HepG2 (cell line): ENCODE data around the gene ITGAV. TPM values are rescaled to one million over a fixed set of nuclear protein-coding genes. Genes with fewer than 3 reads are reported as not detected.

Experiments used
- ASH2L ChIP-seq: fragments of 300-600, 200-600 bp; sonication (generic); IDR thresholded peaks from 2 replicates; pipeline ENCODE4 v1.7.0; 2017; ENCODE audit warnings: low read depth, mild to moderate bottlenecking, moderate library complexity, mixed read lengths, low read length; ENCODE audit not compliant: insufficient read length
- CEBPG ChIP-seq: IDR thresholded peaks from 2 replicates; pipeline ENCODE4 v1.6.1; 2016
- EZH2 ChIP-seq: conservative IDR thresholded peaks from 2 replicates; pipeline ENCODE4 v1.6.1; 2012; ENCODE audit warnings: mild to moderate bottlenecking, low read depth, low read length, moderate library complexity
- KDM1A ChIP-seq: IDR thresholded peaks from 2 replicates; pipeline ENCODE4 v1.6.1; 2016; ENCODE audit warnings: missing compliant biosample characterization
- MLLT10 ChIP-seq: sonication (generic); formaldehyde crosslinking; IDR thresholded peaks from 2 replicates; pipeline ENCODE4 v1.4.0; 2020; ENCODE audit warnings: missing genetic modification reagents
- NPAS2 ChIP-seq: sonication (generic); formaldehyde crosslinking; IDR thresholded peaks from 2 replicates; pipeline ENCODE4 v1.8.0; 2022; ENCODE audit warnings: mild to moderate bottlenecking, missing genetic modification reagents, borderline replicate concordance
- NR0B2 ChIP-seq: sonication (generic); formaldehyde crosslinking; IDR thresholded peaks from 2 replicates; pipeline ENCODE4 v1.4.0; 2020; ENCODE audit warnings: mild to moderate bottlenecking, missing genetic modification reagents
- ONECUT2 ChIP-seq: sonication (generic); formaldehyde crosslinking; IDR thresholded peaks from 2 replicates; pipeline ENCODE4 v1.4.0; 2020; ENCODE audit warnings: missing genetic modification reagents
- PLSCR1 ChIP-seq: sonication (generic); formaldehyde crosslinking; IDR thresholded peaks from 2 replicates; pipeline ENCODE4 v1.5.0; 2020; ENCODE audit warnings: missing genetic modification reagents, mild to moderate bottlenecking, borderline replicate concordance
- POLR2AphosphoS2 ChIP-seq: IDR thresholded peaks from 2 replicates; pipeline ENCODE4 v1.6.1; 2011; ENCODE audit warnings: low read depth, low read length, improper control_type of control experiment
- POLR2AphosphoS5 ChIP-seq: IDR thresholded peaks from 2 replicates; pipeline ENCODE4 v1.6.1; 2012; ENCODE audit warnings: low read depth, low read length
- RAD21 ChIP-seq: fragments of 450-650 bp; formaldehyde crosslinking; IDR thresholded peaks from 2 replicates; pipeline ENCODE4 v1.5.0; 2020; ENCODE audit warnings: mild to moderate bottlenecking
- RFX1 ChIP-seq: fragments of 450-650 bp; IDR thresholded peaks from 2 replicates; pipeline ENCODE4 v1.6.1; 2017
- RORA ChIP-seq: sonication (generic); formaldehyde crosslinking; IDR thresholded peaks from 2 replicates; pipeline ENCODE4 v1.5.0; 2020; ENCODE audit warnings: mild to moderate bottlenecking, missing genetic modification reagents, moderate library complexity
- RXRB ChIP-seq: IDR thresholded peaks from 2 replicates; pipeline ENCODE4 v1.6.1; 2016; ENCODE audit warnings: borderline replicate concordance, missing genetic modification reagents, missing compliant biosample characterization
- SIX1 ChIP-seq: sonication (generic); formaldehyde crosslinking; IDR thresholded peaks from 2 replicates; pipeline ENCODE4 v1.4.0; 2020; ENCODE audit warnings: missing genetic modification reagents, borderline replicate concordance
- STAT5B ChIP-seq: sonication (generic); formaldehyde crosslinking; IDR thresholded peaks from 2 replicates; pipeline ENCODE4 v1.4.0; 2020; ENCODE audit warnings: missing genetic modification reagents
- TCF7 ChIP-seq: sonication (generic); IDR thresholded peaks from 2 replicates; pipeline ENCODE4 v1.6.1; 2016; ENCODE audit warnings: antibody characterized with exemption, low read depth
- U2AF2 ChIP-seq: fragments of 200-400 bp; formaldehyde crosslinking; IDR thresholded peaks from 2 replicates; pipeline ENCODE4 v1.6.1; 2017; ENCODE audit warnings: low read depth, mild to moderate bottlenecking, low read length
- ZHX1 ChIP-seq: sonication (generic); formaldehyde crosslinking; IDR thresholded peaks from 2 replicates; pipeline ENCODE4 v1.8.1; 2022; ENCODE audit warnings: low read depth, mild to moderate bottlenecking, missing genetic modification reagents
- ZNF234 ChIP-seq: sonication (generic); formaldehyde crosslinking; conservative IDR thresholded peaks from 2 replicates; pipeline ENCODE4 v1.5.1; 2020; ENCODE audit warnings: mild to moderate bottlenecking, missing genetic modification reagents
- ZNF235 ChIP-seq: sonication (generic); formaldehyde crosslinking; IDR thresholded peaks from 2 replicates; pipeline ENCODE4 v1.8.1; 2023; ENCODE audit warnings: mild to moderate bottlenecking, missing genetic modification reagents, borderline replicate concordance
- ZNF768 ChIP-seq: sonication (generic); formaldehyde crosslinking; IDR thresholded peaks from 2 replicates; pipeline ENCODE4 v1.4.0; 2020; ENCODE audit warnings: missing genetic modification reagents
- ZSCAN20 ChIP-seq: sonication (generic); formaldehyde crosslinking; IDR thresholded peaks from 2 replicates; pipeline ENCODE4 v1.4.0; 2020; ENCODE audit warnings: missing genetic modification reagents, mild to moderate bottlenecking, borderline replicate concordance
- ZSCAN31 ChIP-seq: sonication (generic); formaldehyde crosslinking; IDR thresholded peaks from 2 replicates; pipeline ENCODE4 v1.5.0; 2020; ENCODE audit warnings: low read depth, mild to moderate bottlenecking, missing genetic modification reagents
- polyA plus RNA-seq, 8 experiments: library from polyadenylated mRNA; depleted of rRNA in 3 of 8; stranded (reverse) in 7 of 8; unstranded in 1 of 8; fragments of >200 nt; fragmentation: Illumina TruSeq in 4 of 8; extraction: Trizol in 4 of 8; gene quantifications; 2 replicates each; pipeline versions ENCODE4 v1.2.1 to v1.2.3, GENCODE V29; 2011 to 2016; ENCODE audit warnings: low read depth in 4 of 8, missing spikeins in 1 of 8, mixed read lengths in 1 of 8; ENCODE audit not compliant: insufficient read depth in 1 of 8
- total RNA-seq, 5 experiments: library from RNA; depleted of rRNA; stranded (reverse); fragments of >200 nt; fragmentation: Illumina TruSeq; extraction: Trizol; gene quantifications; 2 replicates each; pipeline ENCODE4 v1.2.3, GENCODE V29; 2016; ENCODE audit warnings: low read depth in 1 of 5

ITGAV gene
- total and polyA plus RNA-seq, 2 of the 13 experiments (the other 11 are each of a cell fraction or from before 2014, with no cell fraction given), result 59.1 to 60.4 TPM

- TF ChIP-seq ZSCAN20 (CRISPR knock-in tag) (peak; percentile 77; the same call in 1 of the 2 replicates), STAT5B (CRISPR knock-in tag) (no peak), RORA (no peak), EZH2 (no peak), KDM1A (CRISPR knock-in tag) (no peak), ASH2L (peak; percentile 95), ZNF234 (CRISPR knock-in tag) (no peak; the same call in 1 of the 2 replicates), ONECUT2 (CRISPR knock-in tag) (peak; percentile 32; the same call in 1 of the 2 replicates), MLLT10 (CRISPR knock-in tag) (no peak), RAD21 (CRISPR knock-in tag) (peak; percentile 73), CEBPG (CRISPR knock-in tag) (0 out of 2 replicates have a peak, but pooled peaks have one; percentile 35), PLSCR1 (CRISPR knock-in tag) (no peak), NPAS2 (CRISPR knock-in tag) (no peak), ZHX1 (no peak), POLR2AphosphoS5 (peak; percentile 84), NR0B2 (CRISPR knock-in tag) (peak; percentile 94), TCF7 (no peak), RFX1 (no peak), U2AF2 (no peak; the same call in none of the 2 replicates), RXRB (CRISPR knock-in tag) (peak; percentile 60; the same call in 1 of the 2 replicates), ZNF768 (CRISPR knock-in tag) (peak; percentile 72; the same call in 1 of the 2 replicates), ZNF235 (CRISPR knock-in tag) (no peak), POLR2AphosphoS2 (no peak), SIX1 (no peak), ZSCAN31 (peak; percentile 94)
Observed at GRCh38 chr2:186589612-186590349, at the start of gene ITGAV (continued).
